SK-N-SH (cell line): ENCODE data around the gene RPGR. TPM values are rescaled to one million over a fixed set of nuclear protein-coding genes. Genes with fewer than 3 reads are reported as not detected.

ENCODE experiments used
- CTCF ChIA-PET: fragments of 300-600, 350-600 bp; formaldehyde crosslinking; extraction: SDS; loops from one replicate; lab custom pipeline; 2021; lab: Yijun Ruan, JAX
- POLR2A ChIA-PET: fragments of 350-600 bp; sonication (Branson Sonifier 250); formaldehyde crosslinking; extraction: SDS; loops from one replicate; lab custom pipeline; 2020; ENCODE audit warnings: antibody characterized with exemption, inconsistent platforms; lab: Yijun Ruan, JAX
- DNase-seq: peaks from one replicate; pipeline ENCODE4 v3.0.0; 2012
- H2AFZ ChIP-seq: fragments of 200-600 bp; sonication (generic); 2 replicates; pipeline ENCODE4 v1.8.1; 2016; ENCODE audit warnings: antibody characterized with exemption, mild to moderate bottlenecking, low read depth
- H3F3A ChIP-seq: fragments of 200-600 bp; sonication (generic); replicated peaks from 2 replicates; pipeline ENCODE3; 2016; ENCODE audit warnings: antibody characterized with exemption, mild to moderate bottlenecking; ENCODE audit not compliant: insufficient read depth
- H3K27ac ChIP-seq, 2 experiments: fragments of 200-500 bp in 1 of 2; fragments of 200-600 bp in 1 of 2; sonication (Bioruptor generic) in 1 of 2; sonication (generic), shearing (Covaris generic) in 1 of 2; 2 replicates each; pipeline versions ENCODE4 v1.5.1 to v1.6.1; 2014 to 2016; ENCODE audit warnings: low read depth in 2 of 2, inconsistent platforms in 1 of 2, low read length in 1 of 2, mild to moderate bottlenecking in 1 of 2, mixed read lengths in 1 of 2
- H3K27me3 ChIP-seq: fragments of 200-600 bp; sonication (generic), shearing (Covaris generic); 2 replicates; pipeline ENCODE4 v1.6.1; 2016; ENCODE audit warnings: mixed run types; ENCODE audit not compliant: insufficient read depth
- H3K36me3 ChIP-seq, 2 experiments: fragments of 200-500 bp in 1 of 2; fragments of 200-600 bp in 1 of 2; sonication (Bioruptor generic) in 1 of 2; sonication (generic) in 1 of 2; replicated peaks in 1 of 2; 2 replicates each; pipeline versions ENCODE3 to v1.5.1; 2014 to 2016; ENCODE audit warnings: low read length in 1 of 2, mild to moderate bottlenecking in 1 of 2; ENCODE audit not compliant: insufficient read depth in 2 of 2, control insufficient read depth in 1 of 2
- H3K4me1 ChIP-seq, 2 experiments: fragments of 200-500 bp in 1 of 2; fragments of 200-600 bp in 1 of 2; sonication (Bioruptor generic) in 1 of 2; sonication (generic), shearing (Covaris generic) in 1 of 2; 2 replicates each; pipeline versions ENCODE4 v1.5.1 to v1.6.1; 2014 to 2016; ENCODE audit warnings: low read depth in 1 of 2, low read length in 1 of 2, mixed run types in 1 of 2; ENCODE audit not compliant: insufficient read depth in 2 of 2, control insufficient read depth in 1 of 2
- H3K4me2 ChIP-seq: fragments of 200-600 bp; sonication (generic), shearing (Covaris generic); 2 replicates; pipeline ENCODE4 v1.6.1; 2017; ENCODE audit warnings: mixed run types
- H3K4me3 ChIP-seq, 2 experiments: fragments of 200-500 bp in 1 of 2; fragments of 200-600 bp in 1 of 2; sonication (Bioruptor generic) in 1 of 2; sonication (generic), shearing (Covaris generic) in 1 of 2; 2 replicates each; pipeline versions ENCODE4 v1.5.1 to v1.8.1; 2014 to 2016; ENCODE audit warnings: low read depth in 2 of 2, inconsistent platforms in 1 of 2, low read length in 1 of 2, mild to moderate bottlenecking in 1 of 2, mixed read lengths in 1 of 2, moderate library complexity in 1 of 2
- H3K79me2 ChIP-seq: fragments of 200-600 bp; sonication (generic); 2 replicates; pipeline ENCODE4 v1.8.1; 2017; ENCODE audit warnings: mild to moderate bottlenecking; ENCODE audit not compliant: insufficient read depth
- H3K9ac ChIP-seq: fragments of 200-600 bp; sonication (generic); 2 replicates; pipeline ENCODE4 v1.6.1; 2017; ENCODE audit warnings: mixed run types
- H3K9me2 ChIP-seq: fragments of 200-600 bp; sonication (generic); 2 replicates; pipeline ENCODE4 v1.6.1; 2017; ENCODE audit warnings: mixed run types
- H3K9me3 ChIP-seq: fragments of 200-600 bp; sonication (generic); 2 replicates; pipeline ENCODE4 v1.6.1; 2017; ENCODE audit warnings: mixed run types, mild to moderate bottlenecking, moderate library complexity
- H4K20me1 ChIP-seq: fragments of 200-600 bp; sonication (generic); 2 replicates; pipeline ENCODE4 v1.6.1; 2017; ENCODE audit warnings: mild to moderate bottlenecking, mixed run types; ENCODE audit not compliant: insufficient read depth
- CHD2 ChIP-seq: fragments of 150-350 bp; IDR thresholded peaks from 2 replicates; pipeline ENCODE4 v1.6.1; 2018; ENCODE audit warnings: low read length; ENCODE audit not compliant: partially characterized antibody
- ELF1 ChIP-seq: IDR thresholded peaks from 2 replicates; pipeline ENCODE4 v1.4.0; 2012
- EP300 ChIP-seq, 2 experiments: IDR thresholded peaks; 2 replicates each; pipeline versions ENCODE4 v1.4.0 to v1.6.1; 2012; ENCODE audit warnings: borderline replicate concordance in 1 of 2, low read depth in 1 of 2, low read length in 1 of 2
- EZH2phosphoT487 ChIP-seq: fragments of 200-600 bp; sonication (generic); IDR thresholded peaks from 2 replicates; pipeline ENCODE4 v1.6.1; 2017; ENCODE audit warnings: low read depth, mixed run types, mild to moderate bottlenecking, antibody characterized with exemption, moderate library complexity, borderline replicate concordance
- FOSL2 ChIP-seq: IDR thresholded peaks from 2 replicates; pipeline ENCODE4 v1.4.0; 2012; ENCODE audit warnings: low read depth, mild to moderate bottlenecking, moderate library complexity, borderline replicate concordance
- FOXJ3 ChIP-seq: sonication (generic); formaldehyde crosslinking; IDR thresholded peaks from 2 replicates; pipeline ENCODE4 v1.5.1; 2020; ENCODE audit warnings: mild to moderate bottlenecking, missing genetic modification reagents
- FOXM1 ChIP-seq: IDR thresholded peaks from 2 replicates; pipeline ENCODE4 v1.4.0; 2012; ENCODE audit warnings: low read depth, mild to moderate bottlenecking
- GABPA ChIP-seq: IDR thresholded peaks from 2 replicates; pipeline ENCODE4 v1.4.0; 2012; ENCODE audit warnings: low read depth, mild to moderate bottlenecking
- GATA2 ChIP-seq: sonication (generic); formaldehyde crosslinking; IDR thresholded peaks from 2 replicates; pipeline ENCODE4 v1.5.0; 2020; ENCODE audit warnings: mild to moderate bottlenecking, missing genetic modification reagents
- MEF2A ChIP-seq: IDR thresholded peaks from 2 replicates; pipeline ENCODE4 v1.4.0; 2012; ENCODE audit warnings: low read depth, borderline replicate concordance
- MXI1 ChIP-seq: IDR thresholded peaks from 2 replicates; pipeline ENCODE4 v1.6.1; 2012; ENCODE audit warnings: mild to moderate bottlenecking, low read depth, low read length, improper control_type of control experiment
- PBX3 ChIP-seq: IDR thresholded peaks from 2 replicates; pipeline ENCODE4; 2012
- POLR2AphosphoS5 ChIP-seq: IDR thresholded peaks from 2 replicates; pipeline ENCODE4 v1.6.1; 2012; ENCODE audit warnings: low read depth, low read length
- RAD21 ChIP-seq: IDR thresholded peaks from 2 replicates; pipeline ENCODE4 v1.6.1; 2012; ENCODE audit warnings: mild to moderate bottlenecking, low read length
- RCOR1 ChIP-seq: fragments of 150-350 bp; IDR thresholded peaks from 2 replicates; pipeline ENCODE4 v1.6.1; 2017; ENCODE audit warnings: antibody characterized with exemption, low read length
- REST ChIP-seq: IDR thresholded peaks from 2 replicates; pipeline ENCODE4 v1.6.1; 2012; ENCODE audit warnings: mild to moderate bottlenecking, low read depth, low read length, moderate library complexity
- RFX5 ChIP-seq: IDR thresholded peaks from 2 replicates; pipeline ENCODE4 v1.6.1; 2012; ENCODE audit warnings: mild to moderate bottlenecking, improper control_type of control experiment, low read length
- SMC3 ChIP-seq: IDR thresholded peaks from 2 replicates; pipeline ENCODE4 v1.6.1; 2012; ENCODE audit warnings: low read depth, low read length, improper control_type of control experiment
- USF1 ChIP-seq: IDR thresholded peaks from 2 replicates; pipeline ENCODE4 v1.4.0; 2012; ENCODE audit warnings: low read depth, borderline replicate concordance
- USF2 ChIP-seq: fragments of 150-350 bp; IDR thresholded peaks from 2 replicates; pipeline ENCODE4 v1.6.1; 2017; ENCODE audit warnings: antibody characterized with exemption, low read length, low read depth, borderline replicate concordance
- WGBS: methylation state at CpG from one replicate; pipeline ENCODE4 v1.1.6; 2017; ENCODE audit warnings: low lambda C conversion rate; 5-methylcytosine and 5-hydroxymethylcytosine counted together
- polyA plus RNA-seq, 3 experiments: library from polyadenylated mRNA; depleted of rRNA; stranded (reverse); fragments of >200 nt; gene quantifications; 2 replicates each; pipeline ENCODE4 v1.2.3, GENCODE V29; 2012

Gene RPGR
- polyA plus RNA-seq, 1 of the 3 experiments (the other 2 are of a cell fraction), result 1.2 TPM

GRCh38 chrX:38347136-38347535 lies 19.8 kb upstream of the RPGR start:
- TF ChIP-seq RFX5 (no peak), MEF2A (no peak), RAD21 (no peak), REST (no peak)
- DNase-seq, result no peak
- Histone ChIP-seq H3K79me2 (no peaks in the 10 kb centered on the region), H3K27ac (no peak overlapping the region), H3K4me1 (no peaks in the 10 kb centered on the region), H3K9ac (no peak overlapping the region), H3K9me3 (no peaks in the 10 kb centered on the region), H3F3A (no peaks in the 10 kb centered on the region), H3K4me2 (no peak overlapping the region), H3K4me3 (no peak overlapping the region), H3K9me2 (no peaks in the 10 kb centered on the region), H2AFZ (no peak overlapping the region), H3K27me3 (0 out of 2 replicates have a peak, but pooled peaks cover 10% of the 10 kb centered on the region), H4K20me1 (no peaks in the 10 kb centered on the region), H3K36me3 (no peaks in the 10 kb centered on the region)
- ChIA-PET CTCF (no interaction called here), POLR2A (no interaction called here)
- WGBS, result 53% methylated on average over 2 of the region's 2 CpGs

GRCh38 chrX:38346150-38346549 lies 18.8 kb upstream of the RPGR start:
- WGBS, result 36% methylated on average over 5 of the region's 5 CpGs
- no peaks in the 10 kb centered on the region for H4K20me1 ChIP-seq
- no peak overlapping the region for H3K9ac ChIP-seq
- no peak overlapping the region for H3K4me3 ChIP-seq
- H2AFZ ChIP-seq, result no peak overlapping the region
- H3K27ac ChIP-seq, result no peak overlapping the region
- H3K4me2 ChIP-seq, result no peak overlapping the region
- H3K79me2 ChIP-seq, result no peaks in the 10 kb centered on the region
- H3K4me1 ChIP-seq, result no peaks in the 10 kb centered on the region
- no peak for DNase-seq
- H3K9me3 ChIP-seq, result no peaks in the 10 kb centered on the region
- H3F3A ChIP-seq, result no peaks in the 10 kb centered on the region
- POLR2A ChIA-PET, result no interaction called here
- CTCF ChIA-PET, result no interaction called here
- no peaks in the 10 kb centered on the region for H3K27me3 ChIP-seq
- no peaks in the 10 kb centered on the region for H3K36me3 ChIP-seq
- no peak for TF ChIP-seq RCOR1
- TF ChIP-seq SMC3, result no peak
- TF ChIP-seq MXI1, result no peak
- no peak for TF ChIP-seq USF1
- no peak for TF ChIP-seq EP300 (IDR thresholded peaks at IDR 0.05; ENCODE audit: borderline replicate concordance in 1 of 2, low read depth in 1 of 2, low read length in 1 of 2)
- TF ChIP-seq MEF2A, result no peak
- no peak for TF ChIP-seq FOSL2
- no peak for TF ChIP-seq EZH2phosphoT487
- TF ChIP-seq POLR2AphosphoS5, result no peak
- no peak for TF ChIP-seq GABPA
- no peak for TF ChIP-seq RAD21
- no peak for TF ChIP-seq USF2
- TF ChIP-seq CHD2, result no peak
- TF ChIP-seq FOXJ3 (CRISPR knock-in tag), result no peak
- TF ChIP-seq RFX5, result no peak
- no peak for TF ChIP-seq ELF1
- no peak for TF ChIP-seq GATA2 (CRISPR knock-in tag)
- no peak for TF ChIP-seq FOXM1
- no peak for TF ChIP-seq PBX3
- TF ChIP-seq, all 33 proteins: peak for 0
- H3K9me2 ChIP-seq, result no peaks in the 10 kb centered on the region
